Psoas muscle (tissue), 8 donors: Measurements from ENCODE around the gene DCHS2. TPM values are rescaled to one million over a fixed set of nuclear protein-coding genes. Genes with fewer than 3 reads are reported as not detected.

Experiments
- ATAC-seq, 4 donors: fragments of 200-7000 bp; cut with Tn5 transposase; one replicate each; pipeline ENCODE4 v1.9.1; 2020; ENCODE audit warnings: moderate library complexity in 3 of 4, mild to moderate bottlenecking in 2 of 4
- DNase-seq, 2 donors: peaks; one replicate each; pipeline ENCODE4 v3.0.0-alpha.2; 2020
- H3K27ac ChIP-seq: fragments of 200-600 bp; one replicate; pipeline ENCODE4 v1.8.0; 2022
- H3K27me3 ChIP-seq, 3 donors: fragments of 200-600 bp in 1 of 3; one replicate each; pipeline versions ENCODE4 v1.6.1 to v1.8.0; 2013 to 2022; ENCODE audit warnings: low read length in 2 of 3, mild to moderate bottlenecking in 2 of 3, moderate library complexity in 1 of 3; ENCODE audit not compliant: insufficient read depth in 3 of 3
- H3K36me3 ChIP-seq, 2 donors: fragments of 200-600 bp in 1 of 2; one replicate each; pipeline versions ENCODE4 v1.6.1 to v1.8.0; 2013 to 2022; ENCODE audit warnings: low read depth in 1 of 2, mild to moderate bottlenecking in 1 of 2, moderate library complexity in 1 of 2; ENCODE audit not compliant: insufficient read depth in 1 of 2
- H3K4me1 ChIP-seq: fragments of 200-600 bp; one replicate; pipeline ENCODE4 v1.8.0; 2022
- H3K4me3 ChIP-seq: fragments of 200-600 bp; one replicate; pipeline ENCODE4 v1.8.0; 2022; ENCODE audit warnings: mild to moderate bottlenecking
- H3K9me3 ChIP-seq: fragments of 200-600 bp; one replicate; pipeline ENCODE4 v1.8.0; 2022
- CTCF ChIP-seq: fragments of 200-600 bp; IDR thresholded peaks from one replicate; pipeline ENCODE4 v1.8.0; 2022; ENCODE audit warnings: antibody characterized with exemption
- WGBS, 3 donors: extraction: QIAGEN DNeasy Blood & Tissue Kit; methylation state at CpG; one replicate each; pipeline versions ENCODE4 v1.1.6 to v1.1.7; 2013; 5-methylcytosine and 5-hydroxymethylcytosine counted together
- intact Hi-C, 2 donors: fragments of 100-400 bp; cut with DNase I; formaldehyde crosslinking; loops; one replicate each; pipeline versions ENCODE4 v1.11.0 to v1.14.2; 2022
- polyA plus RNA-seq, 3 donors: library from polyadenylated mRNA; stranded (reverse); fragments of 200-250 nt; gene quantifications; one replicate each; pipeline ENCODE4 v1.2.3, GENCODE V29; 2013
- total RNA-seq, 4 donors: library from RNA; stranded (reverse); fragmentation: NEBNext Ultra II Directional in 2 of 4; extraction: Animal tissue kit (Norgen Biotek cat#: 25700) in 2 of 4; gene quantifications; one replicate each; pipeline versions ENCODE4 v1.2.1 to v1.2.4, GENCODE V29; 2021 to 2023
- donor health status: healthy with polysubstance abuse.
- donor health status: DM: no; HTN: no; CAD: no; lungs with moderate emphysema.
- donor health status: Bipolar disorder and iron deficiency.
- donor health status: healthy.
- donor health status: DM: yes; HTN: yes; CAD: no.
- donor health status: DM: no; HTN: no; CAD: no.
- donor health status: DM: no; HTN: no; CAD: no.
- donor health status: DM: yes; HTN: yes; CAD: no.

DCHS2 gene
- total and polyA plus RNA-seq, 7 donors = 0.01 to 0.84 (median 0.16) TPM; not detected in 1

- no peaks in the 10 kb centered on the region for H3K9me3 ChIP-seq
- no peak for TF ChIP-seq CTCF
- no peak overlapping the region for H3K27ac ChIP-seq
- peaks cover 0 to 3% (median 1%) of the 10 kb centered on the region in 3 donors for H3K27me3 ChIP-seq
- DNase-seq = no peak
- WGBS, 3 donors = 66 to 68% (median 67%) methylated on average over 6 of the region's 6 CpGs
- ATAC-seq = no peak
- intact Hi-C loops = no loop called here
- H3K4me1 ChIP-seq = no peaks in the 10 kb centered on the region
- H3K4me3 ChIP-seq = no peak overlapping the region
- no peaks in the 10 kb centered on the region for H3K36me3 ChIP-seq
Measured at GRCh38 chr4:154457471-154457870, 34.1 kb downstream of the DCHS2 start.

- 95 to 99% (median 98%) methylated on average over 2 of the region's 2 CpGs for WGBS, 3 donors
- Histone ChIP-seq H3K9me3 (no peaks in the 10 kb centered on the region), H3K36me3 (no peaks in the 10 kb centered on the region), H3K4me3 (no peak overlapping the region), H3K27ac (no peak overlapping the region), H3K27me3 (peaks cover 0 to 3% (median 1%) of the 10 kb centered on the region in 3 donors), H3K4me1 (no peaks in the 10 kb centered on the region)
- DNase-seq = no peak
- no peak for TF ChIP-seq CTCF
- no peak for ATAC-seq
- intact Hi-C loops = no loop called here
Measured at GRCh38 chr4:154456889-154457288, 34.7 kb downstream of the DCHS2 start.

GRCh38 chr4:154456240-154456639, 35.4 kb downstream of the DCHS2 start:
- Histone ChIP-seq H3K36me3 (no peaks in the 10 kb centered on the region), H3K27me3 (peaks cover 0 to 3% (median 1%) of the 10 kb centered on the region in 3 donors), H3K4me1 (no peaks in the 10 kb centered on the region), H3K9me3 (no peaks in the 10 kb centered on the region), H3K27ac (no peak overlapping the region), H3K4me3 (no peak overlapping the region)
- WGBS, 3 donors = 81 to 88% (median 84%) methylated on average over 6 of the region's 6 CpGs
- TF ChIP-seq CTCF = no peak
- ATAC-seq (no peak), DNase-seq (no peak)
- intact Hi-C loops = no loop called here

- DNase-seq = no peak
- no peak overlapping the region for H3K4me3 ChIP-seq
- no peaks in the 10 kb centered on the region for H3K36me3 ChIP-seq
- intact Hi-C loops = no loop called here
- H3K27ac ChIP-seq = no peak overlapping the region
- H3K4me1 ChIP-seq = no peaks in the 10 kb centered on the region
- ATAC-seq = no peak
- H3K27me3 ChIP-seq = peaks cover 0 to 3% (median 1%) of the 10 kb centered on the region in 3 donors
- no peaks in the 10 kb centered on the region for H3K9me3 ChIP-seq
- WGBS, 3 donors = 5 to 11% (median 9%) methylated on average over 1 of the region's 1 CpG
- no peak for TF ChIP-seq CTCF
Measured at GRCh38 chr4:154455111-154455510, 36.5 kb downstream of the DCHS2 start.

GRCh38 chr4:154454710-154455109, 36.9 kb downstream of the DCHS2 start:
- DNase-seq = no peak
- H3K27ac ChIP-seq = no peak overlapping the region
- no peaks in the 10 kb centered on the region for H3K4me1 ChIP-seq
- peaks cover 0 to 3% (median 1%) of the 10 kb centered on the region in 3 donors for H3K27me3 ChIP-seq
- no peak overlapping the region for H3K4me3 ChIP-seq
- no peak for ATAC-seq
- intact Hi-C loops = no loop called here
- H3K36me3 ChIP-seq = no peaks in the 10 kb centered on the region
- no peak for TF ChIP-seq CTCF
- H3K9me3 ChIP-seq = no peaks in the 10 kb centered on the region
